Heart left ventricle (tissue), 13 donors: ENCODE measurements around the gene SFSWAP.

Source experiments
- POLR2A ChIP-seq, 2 donors: fragments of 450-650 bp; IDR thresholded peaks; one replicate each; pipeline ENCODE4 v1.6.1; 2017; ENCODE audit warnings: antibody characterized with exemption in 2 of 2, mild to moderate bottlenecking in 2 of 2, moderate library complexity in 2 of 2
- TF ChIP-seq, protein P1 (sequence below), 12 donors: fragments of 200-600 bp; sonication (generic) in 4 of 12; IDR thresholded peaks; one replicate each; pipeline versions ENCODE4 v1.5.0 to v1.8.0; 2018 to 2022; ENCODE audit warnings: antibody characterized with exemption in 12 of 12, mild to moderate bottlenecking in 5 of 12
- donor health status: ischemic (EF 13 %, LVEDD 7.1; RV severe dilation, severe dysfunction).
- donor health status: DM: no; HTN: yes; CAD: no.
- donor health status: DM: no; HTN: no; CAD: no.
- donor health status: ischemic (EF 25% LVEDD 6.9; RV normal size, moderate dysfunction).
- donor health status: ischemic (EF 25% LVEDD 5.7; RV mildly dilated, moderate dysfunction).
- donor health status: ischemic (EF 35%, LVEDD 5.7; RV mildly dilated, moderate dysfunction).
- donor health status: nonischemic (EF 11% LVEDD 7.7; RV severe dilation, severe dysfunction).
- donor health status: DM: yes; HTN: yes; CAD: no.
- donor health status: PGD.
- donor health status: ischemic (EF 29% LVEDD 5.4; RV normal size, mild dysfunction).
- donor health status: nonischemic (EF 23%, LVEDD 6.1; RV moderate dilation, normal function).

DNA sequence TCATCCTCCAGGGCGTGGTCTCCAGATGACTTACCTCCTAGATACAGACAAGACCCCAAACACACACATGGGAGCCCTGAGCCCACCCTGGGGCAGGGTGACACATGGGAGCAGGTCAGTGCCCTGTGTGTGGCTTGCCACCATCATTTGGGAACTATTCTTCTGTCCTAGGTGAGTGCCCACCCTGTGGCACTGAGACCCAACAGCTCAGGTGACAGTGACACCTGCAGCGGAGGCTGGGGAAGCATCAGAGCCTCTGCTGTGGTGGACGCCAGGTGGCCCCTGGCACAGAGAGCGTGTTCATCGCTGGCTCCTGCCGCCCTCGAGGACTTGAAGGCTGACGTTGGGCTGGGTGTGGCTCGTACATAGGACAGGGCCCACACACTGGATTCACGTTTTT lies 23.0 kb downstream of the SFSWAP start:
- TF ChIP-seq, protein P1, sequence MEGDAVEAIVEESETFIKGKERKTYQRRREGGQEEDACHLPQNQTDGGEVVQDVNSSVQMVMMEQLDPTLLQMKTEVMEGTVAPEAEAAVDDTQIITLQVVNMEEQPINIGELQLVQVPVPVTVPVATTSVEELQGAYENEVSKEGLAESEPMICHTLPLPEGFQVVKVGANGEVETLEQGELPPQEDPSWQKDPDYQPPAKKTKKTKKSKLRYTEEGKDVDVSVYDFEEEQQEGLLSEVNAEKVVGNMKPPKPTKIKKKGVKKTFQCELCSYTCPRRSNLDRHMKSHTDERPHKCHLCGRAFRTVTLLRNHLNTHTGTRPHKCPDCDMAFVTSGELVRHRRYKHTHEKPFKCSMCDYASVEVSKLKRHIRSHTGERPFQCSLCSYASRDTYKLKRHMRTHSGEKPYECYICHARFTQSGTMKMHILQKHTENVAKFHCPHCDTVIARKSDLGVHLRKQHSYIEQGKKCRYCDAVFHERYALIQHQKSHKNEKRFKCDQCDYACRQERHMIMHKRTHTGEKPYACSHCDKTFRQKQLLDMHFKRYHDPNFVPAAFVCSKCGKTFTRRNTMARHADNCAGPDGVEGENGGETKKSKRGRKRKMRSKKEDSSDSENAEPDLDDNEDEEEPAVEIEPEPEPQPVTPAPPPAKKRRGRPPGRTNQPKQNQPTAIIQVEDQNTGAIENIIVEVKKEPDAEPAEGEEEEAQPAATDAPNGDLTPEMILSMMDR (IDR thresholded peaks at IDR 0.05), result no peak
- no peak for TF ChIP-seq POLR2A (IDR thresholded peaks at IDR 0.05)
